Activated CD8-positive, alpha-beta memory T cell treated with anti-CD3 and anti-CD28 coated beads for 36 hours (primary cell): ENCODE data around the gene ESRP2. TPM values are rescaled to one million over a fixed set of nuclear protein-coding genes. Genes with fewer than 3 reads are reported as not detected.

Source experiments
- CTCF ChIA-PET: fragments of 350-600 bp; sonication (Branson Sonifier 250); formaldehyde crosslinking; loops from one replicate; lab custom pipeline; 2021; ENCODE audit warnings: antibody characterized with exemption; lab: Charles Lee
- POLR2A ChIA-PET: fragments of 350-600 bp; sonication (Branson Sonifier 250); formaldehyde crosslinking; loops from one replicate; lab custom pipeline; 2021; ENCODE audit warnings: antibody characterized with exemption; lab: Charles Lee
- total RNA-seq, 2 experiments: library from RNA; stranded (reverse); gene quantifications; one replicate each; pipeline ENCODE4 v1.2.3, GENCODE V29; 2021

The ESRP2 gene
- total RNA-seq, 2 experiments from 2014 or later: 0.27 to 0.48 TPM

- CTCF ChIA-PET: interaction anchor here (0.7 to 1.1 kb wide), 3 partner anchors 17 to 40 kb away, joined by 3 to 5 read pairs (median 3); no protein-coding TSS in a partner anchor
Observed at GRCh38 chr16:68269793-68270192, 33.9 kb upstream of the ESRP2 start.

DNA sequence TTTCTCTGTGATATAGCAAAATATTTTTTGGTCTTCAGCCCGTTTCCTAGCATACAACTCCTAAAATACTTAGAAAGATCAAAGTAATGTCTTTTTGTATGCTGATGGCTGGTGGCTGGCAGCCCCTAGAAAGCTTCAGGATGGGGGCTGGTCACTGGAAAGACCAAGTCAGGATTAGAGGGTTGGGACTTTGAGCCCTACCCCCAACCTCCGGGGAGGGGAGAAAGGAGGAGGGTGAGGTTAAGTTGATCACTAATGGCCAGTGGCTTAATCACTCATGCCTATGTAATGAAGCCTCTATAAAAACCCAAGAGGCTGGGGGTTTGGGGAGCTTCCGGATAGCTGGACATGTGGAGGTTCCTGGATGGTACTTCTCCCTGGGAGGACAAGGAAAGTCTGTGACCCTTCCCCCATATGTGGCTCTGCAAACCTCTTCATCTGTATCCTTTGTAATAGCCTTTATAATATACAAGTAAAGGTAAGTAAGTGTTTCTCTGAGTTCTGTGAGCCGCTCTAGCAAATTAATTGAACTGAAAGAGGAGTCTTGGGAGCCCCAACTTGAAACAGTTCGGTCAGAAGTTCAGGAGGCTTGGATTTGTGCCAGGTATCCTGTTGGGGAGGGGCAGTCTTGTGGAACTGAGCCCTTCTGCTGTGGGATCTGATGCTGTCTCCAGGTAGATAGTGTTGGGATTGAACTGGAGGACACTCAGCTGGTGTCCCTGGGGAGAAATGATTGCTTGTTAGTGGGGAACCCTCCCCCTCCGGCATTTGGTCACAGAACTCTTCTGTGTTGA is 31.9 kb upstream of the ESRP2 start:
- ChIA-PET POLR2A (no interaction called here), CTCF (interaction anchor here (0.8 to 1.2 kb wide), 3 partner anchors 9 to 61 kb away, joined by 3 to 4 read pairs (median 3); no protein-coding TSS in a partner anchor)

More at GRCh38 chr16:68269793-68270192, 33.9 kb upstream of the ESRP2 start:
- POLR2A ChIA-PET: no interaction called here

GRCh38 chr16:68265078-68265920 is 29.4 kb upstream of the ESRP2 start:
- CTCF ChIA-PET: interaction anchor here (2.6 to 8.9 kb wide), 3 partner anchors 24 to 63 kb away, joined by 18 to 160 read pairs (median 23); partner anchors contain the start of genes PRMT7 and SLC7A6OS
- POLR2A ChIA-PET: interaction anchor here (1.0 kb wide), 1 partner anchor 52 kb away, joined by 5 read pairs; no protein-coding TSS in a partner anchor

GRCh38 chr16:68264128-68265077 is 28.5 kb upstream of the ESRP2 start, which contains the start of gene SLC7A6:
Gene SLC7A6, plus strand, starts transcription at chr16:68264526. Its CDS starts 10,201 bp downstream, at chr16:68274727.
- POLR2A ChIA-PET: interaction anchor here (0.6 to 2.1 kb wide), 16 partner anchors 9 to 179 kb away, joined by 3 to 21 read pairs (median 4); partner anchors contain the start of genes NFATC3, PLA2G15, PRMT7 and SLC7A6OS
- CTCF ChIA-PET: interaction anchor here (0.8 to 8.9 kb wide), 27 partner anchors 9 to 964 kb away, joined by 3 to 160 read pairs (median 6); partner anchors contain the start of genes ESRP2, PLA2G15, PRMT7 and SLC7A6OS

GRCh38 chr16:68263559-68264127 is 27.7 kb upstream of the ESRP2 start:
- ChIA-PET POLR2A (interaction anchor here (0.6 to 2.1 kb wide), 14 partner anchors 9 to 178 kb away, joined by 3 to 21 read pairs (median 4); partner anchors contain the start of genes NFATC3, PLA2G15, PRMT7 and SLC7A6OS), CTCF (interaction anchor here (0.8 to 8.9 kb wide), 27 partner anchors 10 to 964 kb away, joined by 3 to 160 read pairs (median 6); partner anchors contain the start of genes ESRP2, PLA2G15, PRMT7 and SLC7A6OS)

- POLR2A ChIA-PET: no interaction called here
Observed at GRCh38 chr16:68259007-68259825, 23.3 kb upstream of the ESRP2 start.

DNA sequence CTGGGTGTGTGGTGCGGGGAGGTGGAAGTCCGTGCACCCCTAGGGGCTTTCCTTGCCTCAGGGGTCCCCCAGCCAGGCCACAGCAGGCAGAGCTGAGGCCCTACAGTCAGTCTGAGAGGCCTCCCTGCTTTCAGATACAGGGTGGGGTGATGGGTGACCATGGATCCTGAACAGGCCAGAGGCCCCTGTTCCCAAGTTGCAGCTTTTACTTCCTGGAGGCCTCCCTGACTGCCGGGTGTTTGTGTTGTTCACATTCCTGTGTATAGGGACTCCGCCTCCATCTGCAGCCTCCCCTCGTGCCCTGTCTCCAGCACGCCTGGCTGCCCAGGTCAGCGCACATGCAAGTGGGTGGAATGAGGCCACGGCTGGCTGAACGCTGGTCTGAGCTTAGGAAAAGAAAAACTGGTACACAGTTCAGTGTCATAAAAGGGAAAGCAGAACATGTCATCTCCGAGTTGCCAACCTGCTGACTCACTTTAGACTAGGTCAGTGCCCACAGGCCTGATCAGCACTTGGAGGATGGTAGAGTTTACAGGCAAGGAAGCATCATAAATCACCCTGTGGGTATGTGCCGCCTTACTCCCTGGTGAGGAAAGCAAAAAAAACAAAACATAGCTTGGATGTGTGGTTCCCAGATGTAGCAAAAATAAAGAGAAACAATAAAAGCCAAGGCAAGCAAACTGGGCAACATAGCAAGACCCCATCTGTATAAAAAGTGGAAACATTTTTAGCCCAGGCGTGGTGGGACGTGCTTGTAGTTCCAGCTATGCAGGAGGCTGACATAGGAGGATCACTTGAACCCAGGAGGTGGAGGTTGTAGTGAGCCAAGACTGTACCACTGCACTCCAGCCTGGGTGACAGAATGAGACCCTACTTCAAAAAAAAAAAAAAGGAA is 22.2 kb upstream of the ESRP2 start:
- ChIA-PET POLR2A (interaction anchor here (0.6 kb wide), 1 partner anchor 1192 kb away, joined by 3 read pairs; no protein-coding TSS in a partner anchor), CTCF (interaction anchor here (0.6 to 8.9 kb wide), 6 partner anchors 9 to 252 kb away, joined by 3 to 160 read pairs (median 4); no protein-coding TSS in a partner anchor)

More at GRCh38 chr16:68259007-68259825, 23.3 kb upstream of the ESRP2 start:
- CTCF ChIA-PET: interaction anchor here (1.2 to 8.9 kb wide), 5 partner anchors 27 to 251 kb away, joined by 3 to 160 read pairs (median 5); no protein-coding TSS in a partner anchor

GRCh38 chr16:68257251-68257905 is 21.5 kb upstream of the ESRP2 start:
- POLR2A ChIA-PET: interaction anchor here (0.6 kb wide), 1 partner anchor 1192 kb away, joined by 3 read pairs; no protein-coding TSS in a partner anchor
- CTCF ChIA-PET: interaction anchor here (0.6 to 8.9 kb wide), 5 partner anchors 9 to 253 kb away, joined by 3 to 160 read pairs (median 4); no protein-coding TSS in a partner anchor

DNA sequence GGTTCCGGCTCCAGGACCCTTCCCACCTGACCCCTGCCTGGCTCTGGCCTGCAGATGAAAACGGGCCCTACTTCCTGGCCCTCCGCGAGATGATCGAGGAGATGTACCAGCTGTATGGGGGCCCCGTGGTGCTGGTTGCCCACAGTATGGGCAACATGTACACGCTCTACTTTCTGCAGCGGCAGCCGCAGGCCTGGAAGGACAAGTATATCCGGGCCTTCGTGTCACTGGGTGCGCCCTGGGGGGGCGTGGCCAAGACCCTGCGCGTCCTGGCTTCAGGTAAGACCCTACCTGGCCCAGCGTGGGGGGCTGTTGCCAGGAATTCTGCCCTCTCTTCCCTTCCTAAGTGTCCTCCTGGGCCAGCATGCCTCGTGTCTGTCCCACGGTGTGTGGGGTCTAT is 19.8 kb upstream of the ESRP2 start:
- CTCF ChIA-PET: interaction anchor here (1.2 kb wide), 1 partner anchor 73 kb away, joined by 4 read pairs; no protein-coding TSS in a partner anchor
- POLR2A ChIA-PET: no interaction called here

DNA sequence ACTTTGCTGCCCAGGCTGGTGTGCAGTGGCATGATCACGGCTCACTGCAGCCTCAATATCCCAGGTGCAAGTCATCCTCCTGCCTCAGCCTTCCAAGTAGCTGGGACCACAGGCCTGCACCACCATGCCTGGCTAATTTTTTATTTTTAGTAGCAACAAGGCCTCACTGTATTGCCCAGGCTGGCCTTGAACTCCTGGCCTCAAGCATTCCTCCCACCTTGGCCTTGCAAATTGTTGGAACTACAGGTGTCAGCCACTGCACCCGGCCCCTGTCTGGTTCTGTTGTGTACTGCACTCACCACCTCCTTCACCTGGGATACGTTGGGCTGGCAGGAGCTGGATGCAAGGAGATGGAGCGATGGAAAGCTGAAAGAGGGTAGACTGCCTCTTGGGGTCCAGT is 17.8 kb upstream of the ESRP2 start:
- POLR2A ChIA-PET: no interaction called here
- CTCF ChIA-PET: interaction anchor here (0.8 kb wide), 1 partner anchor 8 kb away, joined by 3 read pairs; no protein-coding TSS in a partner anchor

DNA sequence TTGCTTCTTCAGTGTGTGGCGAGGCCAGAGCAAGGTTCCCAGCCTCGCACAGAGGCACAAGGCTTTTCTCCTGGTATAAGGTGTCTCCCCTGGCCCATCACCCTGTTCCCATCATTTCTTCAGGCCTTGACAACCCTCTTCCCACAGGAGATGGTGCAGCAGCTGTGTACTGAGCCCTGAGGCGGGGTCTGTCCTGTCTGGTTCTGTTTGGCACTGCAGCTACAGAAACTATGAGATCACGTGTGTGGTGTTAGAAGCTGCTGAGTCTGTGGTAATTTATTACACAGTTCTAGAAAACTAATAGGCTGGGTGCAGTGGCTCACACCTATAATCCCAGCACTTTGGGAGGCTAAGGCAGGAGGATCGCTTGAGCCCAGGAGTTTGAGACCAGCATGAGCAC is 16.5 kb upstream of the ESRP2 start:
- ChIA-PET POLR2A (interaction anchor here (0.9 kb wide), 1 partner anchor 12 kb away, joined by 3 read pairs; the partner anchor contains the start of gene SLC7A6), CTCF (interaction anchor here (0.6 to 2.2 kb wide), 4 partner anchors 9 to 77 kb away, joined by 3 to 8 read pairs (median 6); partner anchors contain the start of gene SLC7A6)

DNA sequence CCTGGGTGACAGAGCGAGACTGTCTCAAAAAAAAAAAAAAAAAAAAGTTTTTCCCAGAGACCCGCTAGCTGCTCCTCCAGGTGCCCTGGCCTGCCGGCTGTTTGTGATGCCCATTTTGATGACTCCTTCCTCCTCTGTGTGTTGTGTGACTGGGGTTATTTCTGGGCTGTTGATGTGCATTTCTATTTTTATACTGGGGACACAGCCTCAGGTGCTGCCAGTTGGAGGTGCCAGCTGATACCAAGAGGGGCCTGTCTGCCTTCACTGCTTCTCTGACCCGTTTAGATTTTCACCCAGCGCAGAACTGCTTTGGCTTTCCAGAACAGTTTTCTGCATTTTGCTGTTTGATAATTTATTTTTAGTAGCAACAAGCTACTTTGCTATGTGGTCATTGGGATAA is 15.9 kb upstream of the ESRP2 start:
- CTCF ChIA-PET: interaction anchor here (0.6 to 2.2 kb wide), 5 partner anchors 9 to 77 kb away, joined by 3 to 8 read pairs (median 4); partner anchors contain the start of gene SLC7A6
- POLR2A ChIA-PET: interaction anchor here (0.6 to 0.9 kb wide), 2 partner anchors 12 to 76 kb away, joined by 3 to 4 read pairs; partner anchors contain the start of gene SLC7A6

DNA sequence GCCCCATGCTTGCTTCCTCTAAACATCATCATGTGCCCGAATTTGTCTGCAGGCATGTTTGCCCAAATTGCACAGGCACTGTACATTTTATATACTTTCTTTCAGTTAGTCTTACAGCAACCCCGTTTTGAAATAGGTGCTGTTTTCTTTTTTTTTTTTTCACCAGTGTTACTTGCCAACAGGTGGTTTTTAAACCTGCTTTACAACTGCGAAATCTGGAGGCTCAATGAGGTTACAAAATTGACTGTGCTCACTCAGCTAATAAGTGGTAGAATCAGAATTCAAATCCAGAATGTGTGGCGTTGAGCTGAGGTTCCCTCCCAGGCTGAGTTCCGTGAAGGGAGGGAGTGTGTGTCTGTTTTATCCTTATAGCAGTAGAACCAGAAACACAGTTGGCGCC is 15.0 kb upstream of the ESRP2 start:
- ChIA-PET POLR2A (no interaction called here), CTCF (interaction anchor here (1.0 to 2.2 kb wide), 2 partner anchors 10 kb away, joined by 3 to 8 read pairs; no protein-coding TSS in a partner anchor)

GRCh38 chr16:68249371-68249770 is 13.4 kb upstream of the ESRP2 start:
- CTCF ChIA-PET: interaction anchor here (0.6 to 1.8 kb wide), 3 partner anchors 12 to 79 kb away, joined by 3 to 7 read pairs (median 6); partner anchors contain the start of gene SLC7A6
- POLR2A ChIA-PET: interaction anchor here (0.8 kb wide), 1 partner anchor 72 kb away, joined by 3 read pairs; no protein-coding TSS in a partner anchor
